Vagina (tissue), 2 donors: ENCODE measurements around the gene MRPL20. TPM values are rescaled to one million over a fixed set of nuclear protein-coding genes. Genes with fewer than 3 reads are reported as not detected.

ENCODE experiments used
- DNase-seq, 2 donors: peaks; one replicate each; pipeline ENCODE4 v3.0.0-alpha.2; 2017; ENCODE audit errors: extremely low spot score in 2 of 2
- H3K27ac ChIP-seq: fragments of 200-600 bp; sonication (generic); one replicate; pipeline ENCODE4 v1.5.1; 2019
- H3K27me3 ChIP-seq: fragments of 200-600 bp; sonication (generic); one replicate; pipeline ENCODE4 v1.5.1; 2019
- H3K36me3 ChIP-seq, 2 donors: fragments of 200-600 bp; sonication (generic); one replicate each; pipeline ENCODE4 v1.5.1; 2017 to 2019
- H3K4me1 ChIP-seq: fragments of 200-600 bp; sonication (generic); one replicate; pipeline ENCODE4 v1.5.1; 2019
- H3K4me3 ChIP-seq, 2 donors: fragments of 200-600 bp; sonication (generic); 1 replicate in 1 of 2; 2 replicates in 1 of 2; pipeline ENCODE4 v1.5.1; 2016 to 2019
- H3K9me3 ChIP-seq: fragments of 200-600 bp; sonication (generic); one replicate; pipeline ENCODE4 v1.5.1; 2019
- POLR2A ChIP-seq, 2 donors: fragments of 450-650 bp; IDR thresholded peaks; one replicate each; pipeline ENCODE4 v1.6.1; 2017; ENCODE audit warnings: antibody characterized with exemption in 2 of 2, mild to moderate bottlenecking in 2 of 2, moderate library complexity in 2 of 2
- POLR2AphosphoS5 ChIP-seq, 2 donors: sonication (generic); formaldehyde crosslinking; IDR thresholded peaks; one replicate each; pipeline ENCODE4 v1.9.0; 2017; ENCODE audit warnings: antibody characterized with exemption in 2 of 2, mild to moderate bottlenecking in 2 of 2, low read depth in 1 of 2; ENCODE audit not compliant: insufficient read depth in 1 of 2
- intact Hi-C: fragments of 100-400 bp; cut with DNase I; formaldehyde crosslinking; loops from one replicate; pipeline ENCODE4 v1.15.1; 2023
- total RNA-seq: library from RNA; depleted of rRNA; stranded (reverse); fragments of >200 nt; gene quantifications from one replicate; pipeline ENCODE4 v1.2.3, GENCODE V29; 2016
- TF ChIP-seq, protein P1 (sequence below), 3 experiments: fragments of 450-650 bp in 2 of 3; fragments of 200-600 bp in 1 of 3; sonication (generic) in 1 of 3; IDR thresholded peaks; one replicate each; pipeline ENCODE4 v1.5.1; 2017 to 2019; ENCODE audit warnings: antibody characterized with exemption in 3 of 3, mild to moderate bottlenecking in 2 of 3, moderate library complexity in 2 of 3

Gene MRPL20
- total RNA-seq, 1 donor from 2014 or later = 84.2 TPM

- intact Hi-C loops = no loop called here
- DNase-seq = no peak
- Histone ChIP-seq H3K4me1 (peaks cover 72% of the 10 kb centered on the region), H3K27me3 (no peaks in the 10 kb centered on the region), H3K4me3 (no peak overlapping the region), H3K36me3 (peaks cover 0 to 8% of the 10 kb centered on the region in 2 donors), H3K27ac (peak overlapping the region; percentile 15), H3K9me3 (no peaks in the 10 kb centered on the region)
- TF ChIP-seq, protein P1, sequence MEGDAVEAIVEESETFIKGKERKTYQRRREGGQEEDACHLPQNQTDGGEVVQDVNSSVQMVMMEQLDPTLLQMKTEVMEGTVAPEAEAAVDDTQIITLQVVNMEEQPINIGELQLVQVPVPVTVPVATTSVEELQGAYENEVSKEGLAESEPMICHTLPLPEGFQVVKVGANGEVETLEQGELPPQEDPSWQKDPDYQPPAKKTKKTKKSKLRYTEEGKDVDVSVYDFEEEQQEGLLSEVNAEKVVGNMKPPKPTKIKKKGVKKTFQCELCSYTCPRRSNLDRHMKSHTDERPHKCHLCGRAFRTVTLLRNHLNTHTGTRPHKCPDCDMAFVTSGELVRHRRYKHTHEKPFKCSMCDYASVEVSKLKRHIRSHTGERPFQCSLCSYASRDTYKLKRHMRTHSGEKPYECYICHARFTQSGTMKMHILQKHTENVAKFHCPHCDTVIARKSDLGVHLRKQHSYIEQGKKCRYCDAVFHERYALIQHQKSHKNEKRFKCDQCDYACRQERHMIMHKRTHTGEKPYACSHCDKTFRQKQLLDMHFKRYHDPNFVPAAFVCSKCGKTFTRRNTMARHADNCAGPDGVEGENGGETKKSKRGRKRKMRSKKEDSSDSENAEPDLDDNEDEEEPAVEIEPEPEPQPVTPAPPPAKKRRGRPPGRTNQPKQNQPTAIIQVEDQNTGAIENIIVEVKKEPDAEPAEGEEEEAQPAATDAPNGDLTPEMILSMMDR (IDR thresholded peaks at IDR 0.05) = no peak
- TF ChIP-seq POLR2A (IDR thresholded peaks at IDR 0.05) (no peak), POLR2AphosphoS5 (IDR thresholded peaks at IDR 0.05; ENCODE audit: insufficient read depth in 1 of 2, low read depth in 1 of 2) (no peak)
Observed at GRCh38 chr1:1352786-1353388, 54.2 kb downstream of the MRPL20 start.

Other genes starting within 250 kb of the MRPL20 start
- gene TTLL10, start 233.4 kb downstream of the MRPL20 start, total RNA-seq = not detected
- 4.4 TPM for gene TNFRSF18, start 200.7 kb downstream of the MRPL20 start, total RNA-seq
- gene TNFRSF4, start 193.1 kb downstream of the MRPL20 start, total RNA-seq = not detected
- gene SDF4, start 175.3 kb downstream of the MRPL20 start, total RNA-seq = 74.2 TPM
- gene B3GALT6, start 175.1 kb downstream of the MRPL20 start, total RNA-seq = 11.0 TPM
- not detected for gene C1QTNF12, start 160.6 kb downstream of the MRPL20 start, total RNA-seq
- gene UBE2J2, start 133.4 kb downstream of the MRPL20 start, total RNA-seq = 56.7 TPM
- gene SCNN1D, start 126.9 kb downstream of the MRPL20 start, total RNA-seq = 8.6 TPM
- gene ACAP3, start 99.4 kb downstream of the MRPL20 start, total RNA-seq = 68.5 TPM
- gene PUSL1, start 98.7 kb downstream of the MRPL20 start, total RNA-seq = 31.2 TPM
- gene INTS11, start 82.6 kb downstream of the MRPL20 start, total RNA-seq = 142 TPM
- 20.9 TPM for gene CPTP, start 82.5 kb downstream of the MRPL20 start, total RNA-seq
- 0.74 TPM for gene TAS1R3, start 76.0 kb downstream of the MRPL20 start, total RNA-seq
- 72.4 TPM for gene DVL1, start 57.9 kb downstream of the MRPL20 start, total RNA-seq
- 136 TPM for gene MXRA8, start 48.7 kb downstream of the MRPL20 start, total RNA-seq
- 94.5 TPM for gene AURKAIP1, start 32.1 kb downstream of the MRPL20 start, total RNA-seq
- 319 TPM for gene CCNL2, start 8.0 kb downstream of the MRPL20 start, total RNA-seq
- 3.2 TPM for gene ANKRD65, start 14.0 kb upstream of the MRPL20 start, total RNA-seq
- gene VWA1, start 28.4 kb upstream of the MRPL20 start, total RNA-seq = 35.8 TPM
- not detected for gene ATAD3C, start 42.4 kb upstream of the MRPL20 start, total RNA-seq
- 17.7 TPM for gene ATAD3B, start 64.5 kb upstream of the MRPL20 start, total RNA-seq
- 21.9 TPM for gene ATAD3A, start 104.9 kb upstream of the MRPL20 start, total RNA-seq
- 3.9 TPM for gene TMEM240, start 133.3 kb upstream of the MRPL20 start, total RNA-seq
- 105 TPM for gene SSU72, start 167.6 kb upstream of the MRPL20 start, total RNA-seq
- 6.1 TPM for gene FNDC10, start 192.8 kb upstream of the MRPL20 start, total RNA-seq
- 66.8 TPM for gene MIB2, start 208.2 kb upstream of the MRPL20 start, total RNA-seq
- gene MMP23B, start 224.9 kb upstream of the MRPL20 start, total RNA-seq = 42.7 TPM